Small intestine (tissue), 7 donors: ENCODE measurements around the gene KIAA0513. TPM values are rescaled to one million over a fixed set of nuclear protein-coding genes. Genes with fewer than 3 reads are reported as not detected.

Experiments used
- DNase-seq, 2 donors: peaks; one replicate each; pipeline versions ENCODE4 v3.0.0 to v3.0.0-alpha.2; 2013
- FAIRE-seq: peaks from 2 replicates; lab custom pipeline; 2012; peaks lifted over from hg19 to GRCh38; lab: Jason Lieb, UNC
- H3K27ac ChIP-seq, 3 donors: one replicate each; pipeline ENCODE4 v1.5.1; 2013; ENCODE audit warnings: low read length in 2 of 3, mild to moderate bottlenecking in 2 of 3, control low read depth in 1 of 3, inconsistent platforms in 1 of 3, low read depth in 1 of 3, moderate library complexity in 1 of 3
- H3K27me3 ChIP-seq, 3 donors: one replicate each; pipeline ENCODE4 v1.6.1; 2013; ENCODE audit warnings: low read length in 3 of 3, inconsistent platforms in 1 of 3; ENCODE audit not compliant: control insufficient read depth in 3 of 3, insufficient read depth in 3 of 3
- H3K36me3 ChIP-seq, 3 donors: one replicate each; pipeline ENCODE4 v1.6.1; 2013; ENCODE audit warnings: low read length in 3 of 3, inconsistent platforms in 1 of 3, low read depth in 1 of 3, mild to moderate bottlenecking in 1 of 3, moderate library complexity in 1 of 3; ENCODE audit not compliant: control insufficient read depth in 3 of 3, insufficient read depth in 2 of 3
- H3K4me1 ChIP-seq, 3 donors: one replicate each; pipeline ENCODE4 v1.6.1; 2013; ENCODE audit warnings: low read length in 2 of 3, inconsistent platforms in 1 of 3, low read depth in 1 of 3, mild to moderate bottlenecking in 1 of 3, moderate library complexity in 1 of 3; ENCODE audit not compliant: control insufficient read depth in 3 of 3, insufficient read depth in 2 of 3
- H3K4me3 ChIP-seq, 3 donors: one replicate each; pipeline ENCODE4 v1.5.1; 2013; ENCODE audit warnings: low read length in 3 of 3, control low read depth in 1 of 3, inconsistent platforms in 1 of 3, low read depth in 1 of 3, mild to moderate bottlenecking in 1 of 3, moderate library complexity in 1 of 3
- H3K9me3 ChIP-seq, 2 donors: one replicate each; pipeline ENCODE4 v1.6.1; 2013; ENCODE audit warnings: low read depth in 1 of 2, low read length in 1 of 2; ENCODE audit not compliant: control insufficient read depth in 2 of 2, insufficient read depth in 1 of 2
- WGBS, 3 donors: extraction: QIAGEN DNeasy Blood & Tissue Kit; methylation state at CpG; one replicate each; pipeline ENCODE4 v1.1.7; 2013; 5-methylcytosine and 5-hydroxymethylcytosine counted together
- polyA plus RNA-seq, 4 donors: library from polyadenylated mRNA; stranded (reverse) in 3 of 4; unstranded in 1 of 4; fragments of 200-250 nt in 3 of 4; fragments of 120-200 nt in 1 of 4; gene quantifications; one replicate each; pipeline versions ENCODE4 v1.2.1 to v1.2.3, GENCODE V29; 2013
- donor health status: healthy with polysubstance abuse.
- donor health status: control.
- donor health status: control.
- donor health status: Bipolar disorder and iron deficiency.
- donor health status: healthy.

KIAA0513 gene
- polyA plus RNA-seq, 4 donors, result 2.9 to 8.1 (median 5.1) TPM

- Histone ChIP-seq H3K4me3 (no peak overlapping the region), H3K4me1 (no peaks in the 10 kb centered on the region), H3K27ac (no peak overlapping the region), H3K36me3 (peaks cover 0 to 11% (median 2%) of the 10 kb centered on the region in 3 donors), H3K27me3 (no peaks in the 10 kb centered on the region), H3K9me3 (no peaks in the 10 kb centered on the region)
- no peak for DNase-seq
- WGBS, 3 donors, result 85 to 87% (median 85%) methylated on average over 15 of the region's 15 CpGs
- FAIRE-seq, result no peak
Observed at GRCh38 chr16:85036236-85037049, 8.8 kb downstream of the KIAA0513 start.

- Histone ChIP-seq H3K27me3 (no peaks in the 10 kb centered on the region), H3K9me3 (no peaks in the 10 kb centered on the region), H3K36me3 (peaks cover 0 to 11% (median 2%) of the 10 kb centered on the region in 3 donors), H3K4me1 (no peaks in the 10 kb centered on the region), H3K27ac (no peak overlapping the region), H3K4me3 (no peak overlapping the region)
- FAIRE-seq, result no peak
- DNase-seq, result no peak
- 84 to 91% (median 89%) methylated on average over 7 of the region's 7 CpGs for WGBS, 3 donors
Observed at GRCh38 chr16:85037050-85037410, 9.4 kb downstream of the KIAA0513 start.

DNA sequence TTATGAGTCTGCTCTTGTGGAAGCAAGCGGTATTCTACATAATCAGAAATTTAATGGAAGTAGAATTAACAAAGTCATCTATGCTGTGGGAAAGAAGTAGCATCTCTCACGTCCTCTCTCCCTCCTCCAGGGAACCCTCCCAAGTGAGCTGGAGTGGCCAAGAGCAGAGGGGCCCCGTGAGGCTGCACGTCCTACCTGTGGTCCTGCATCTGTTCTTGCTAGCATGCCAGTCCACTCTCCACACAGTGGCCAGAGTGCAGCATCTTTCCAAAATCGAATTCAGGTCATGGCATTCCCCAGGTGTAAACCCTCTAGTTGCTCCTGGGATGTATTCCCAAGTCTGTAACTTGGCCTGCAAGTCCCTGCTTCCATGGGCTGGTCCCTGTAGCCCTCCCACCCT lies 10.1 kb downstream of the KIAA0513 start:
- Histone ChIP-seq H3K27me3 (no peaks in the 10 kb centered on the region), H3K4me3 (no peak overlapping the region), H3K27ac (no peak overlapping the region), H3K9me3 (no peaks in the 10 kb centered on the region), H3K4me1 (no peaks in the 10 kb centered on the region), H3K36me3 (peaks cover 0 to 8% (median 2%) of the 10 kb centered on the region in 3 donors)
- WGBS, 3 donors, result 86 to 93% (median 88%) methylated on average over 5 of the region's 5 CpGs
- FAIRE-seq, result no peak
- no peak for DNase-seq

GRCh38 chr16:85040685-85041084 lies 13.1 kb downstream of the KIAA0513 start:
- Histone ChIP-seq H3K27ac (no peak overlapping the region), H3K36me3 (peaks cover 0 to 4% (median 0%) of the 10 kb centered on the region in 3 donors), H3K4me3 (no peak overlapping the region), H3K9me3 (no peaks in the 10 kb centered on the region), H3K4me1 (no peaks in the 10 kb centered on the region), H3K27me3 (no peaks in the 10 kb centered on the region)
- no peak for DNase-seq
- FAIRE-seq, result no peak
- WGBS, 3 donors, result 79 to 93% (median 92%) methylated on average over 6 of the region's 6 CpGs

DNA sequence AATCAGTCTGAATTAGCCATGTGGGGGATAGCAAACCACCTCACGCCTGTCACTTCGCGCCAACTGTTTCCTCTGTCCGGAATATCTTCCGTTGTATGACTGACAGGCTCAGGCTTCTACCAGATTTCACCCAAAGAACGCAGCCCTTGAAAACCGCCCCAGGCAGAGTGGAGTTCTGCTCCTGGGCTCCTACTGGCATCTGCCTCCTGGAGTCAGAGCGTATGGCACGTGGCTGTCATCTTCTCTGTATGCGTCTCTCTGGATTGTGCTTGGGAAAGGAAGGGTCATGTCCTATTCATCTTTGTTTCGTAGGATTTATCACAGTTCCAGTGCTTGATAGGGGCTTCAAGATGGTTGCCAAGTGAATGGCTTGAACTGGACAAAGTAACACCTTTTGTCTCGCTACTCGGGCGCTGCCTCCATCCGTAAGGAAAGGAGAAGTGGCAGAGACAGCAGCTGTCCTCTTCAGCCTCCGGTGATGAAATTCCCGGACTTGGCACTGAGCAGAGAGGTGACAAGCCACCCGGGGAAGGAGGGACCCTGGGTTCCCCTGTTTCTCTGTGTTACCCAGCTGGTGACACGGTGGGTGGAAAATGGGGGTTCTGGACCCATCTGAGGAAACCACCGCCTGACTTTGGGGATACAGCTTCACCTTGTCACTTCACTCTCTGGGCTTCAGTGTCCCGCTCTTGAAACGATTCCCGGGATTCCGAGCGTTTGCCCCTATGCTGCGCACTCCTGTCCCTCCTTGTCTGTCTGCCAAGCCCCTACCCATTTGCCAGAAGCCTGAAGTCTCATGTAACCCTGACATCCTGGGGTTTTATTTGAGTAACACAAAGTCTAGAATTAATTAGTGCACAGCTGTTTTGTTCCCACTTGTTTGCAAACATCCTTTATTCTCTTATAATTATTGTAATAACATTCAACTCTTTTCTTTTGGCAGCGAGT lies 13.9 kb downstream of the KIAA0513 start:
- FAIRE-seq, result no peak
- no peak for DNase-seq
- H3K36me3 ChIP-seq, result peaks cover 0 to 4% (median 0%) of the 10 kb centered on the region in 3 donors
- no peaks in the 10 kb centered on the region for H3K4me1 ChIP-seq
- WGBS, 3 donors, result 83 to 89% (median 88%) methylated on average over 26 to 27 of the region's 27 CpGs
- H3K4me3 ChIP-seq, result no peak overlapping the region
- H3K27ac ChIP-seq, result no peak overlapping the region
- H3K9me3 ChIP-seq, result no peaks in the 10 kb centered on the region
- no peaks in the 10 kb centered on the region for H3K27me3 ChIP-seq

DNA sequence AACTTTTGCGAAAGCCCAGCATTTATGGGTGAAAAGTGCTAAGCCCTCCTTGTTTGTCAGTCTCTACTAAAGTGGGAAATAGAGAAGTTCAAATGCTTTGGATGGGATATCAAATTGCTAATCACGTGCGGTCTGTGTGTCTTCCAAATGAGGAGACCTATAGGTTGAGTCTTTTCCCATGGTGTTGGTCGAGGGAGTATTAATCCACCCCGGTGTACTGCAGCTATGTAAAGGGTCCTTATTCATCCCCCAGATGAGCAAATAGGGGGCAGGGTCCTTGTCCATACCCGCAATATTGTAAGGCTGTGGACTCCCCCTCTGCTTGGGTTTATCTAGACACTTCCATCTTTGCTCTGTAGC lies 14.6 kb downstream of the KIAA0513 start:
- H3K27me3 ChIP-seq, result no peaks in the 10 kb centered on the region
- H3K27ac ChIP-seq, result no peak overlapping the region
- no peak overlapping the region for H3K4me3 ChIP-seq
- peaks cover 0 to 4% (median 0%) of the 10 kb centered on the region in 3 donors for H3K36me3 ChIP-seq
- WGBS, 3 donors, result 80 to 85% (median 80%) methylated on average over 6 of the region's 6 CpGs
- no peaks in the 10 kb centered on the region for H3K9me3 ChIP-seq
- FAIRE-seq, result no peak
- DNase-seq, result no peak
- peaks cover 0 to 4% (median 0%) of the 10 kb centered on the region in 3 donors for H3K4me1 ChIP-seq

GRCh38 chr16:85042606-85043005 lies 15.0 kb downstream of the KIAA0513 start:
- DNase-seq (no peak), FAIRE-seq (no peak)
- Histone ChIP-seq H3K4me1 (peaks cover 0 to 8% (median 2%) of the 10 kb centered on the region in 3 donors), H3K27me3 (no peaks in the 10 kb centered on the region), H3K4me3 (no peak overlapping the region), H3K27ac (no peak overlapping the region), H3K9me3 (no peaks in the 10 kb centered on the region), H3K36me3 (peaks cover 0 to 4% (median 0%) of the 10 kb centered on the region in 3 donors)
- WGBS, 3 donors, result 86 to 95% (median 86%) methylated on average over 6 of the region's 6 CpGs

DNA sequence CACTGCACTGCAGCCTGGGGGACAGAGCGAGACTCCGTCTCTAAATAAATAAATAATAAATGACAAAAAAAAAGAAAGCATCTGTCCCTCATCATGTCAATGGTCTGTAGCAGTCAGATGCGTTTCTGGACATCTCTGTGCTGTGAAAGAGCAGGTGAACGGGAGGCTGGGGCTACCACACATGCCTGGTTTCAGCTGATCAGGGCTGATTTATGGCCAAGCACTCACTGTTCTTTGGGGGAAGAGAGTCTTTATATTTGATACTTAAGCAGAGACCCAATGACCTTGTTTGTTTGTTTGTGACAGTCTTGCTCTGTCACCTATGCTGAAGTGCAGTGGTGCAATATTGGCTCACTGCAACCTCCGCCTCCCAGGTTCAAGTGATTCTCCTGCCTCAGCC lies 17.5 kb downstream of the KIAA0513 start:
- Histone ChIP-seq H3K4me3 (no peak overlapping the region), H3K27ac (no peak overlapping the region), H3K4me1 (peaks cover 0 to 23% (median 2%) of the 10 kb centered on the region in 3 donors), H3K36me3 (no peaks in the 10 kb centered on the region), H3K27me3 (no peaks in the 10 kb centered on the region), H3K9me3 (no peaks in the 10 kb centered on the region)
- 93 to 96% (median 95%) methylated on average over 5 of the region's 5 CpGs for WGBS, 3 donors
- no peak for DNase-seq
- FAIRE-seq, result no peak
